ENCODE results near the gene ASB7. TPM values are rescaled to one million over a fixed set of nuclear protein-coding genes. Genes with fewer than 3 reads are reported as not detected.

ASB7 gene
- total RNA-seq, 6 experiments from 2014 or later, result 10.2 to 12.5 (median 11.5) TPM

GRCh38 chr15:100695048-100695447 lies 92.7 kb downstream of the ASB7 start:
- H3K36me3 Mint-ChIP-seq (ENCODE audit: low read depth), result peaks cover 13% of the 10 kb centered on the region; the same call in 1 of the 2 replicates

GRCh38 chr15:100696452-100696851 lies 94.1 kb downstream of the ASB7 start:
- Mint-ChIP-seq H3K36me3 (ENCODE audit: low read depth) (peaks cover 13% of the 10 kb centered on the region; the same call in 1 of the 2 replicates), H3K27me3 (ENCODE audit: insufficient read depth) (peaks cover 10% of the 10 kb centered on the region), H3K4me1 (ENCODE audit: low read depth) (peaks cover 25% of the 10 kb centered on the region), H3K9me3 (no peaks in the 10 kb centered on the region), H3K4me3 (no peak overlapping the region), H3K27ac (no peak overlapping the region)
- no peak for DNase-seq
- no peak for TF ChIP-seq CTCF (IDR thresholded peaks at IDR 0.05)

More at GRCh38 chr15:100695048-100695447, 92.7 kb downstream of the ASB7 start:
- TF ChIP-seq CTCF (IDR thresholded peaks at IDR 0.05), result no peak
- H3K27me3 Mint-ChIP-seq (ENCODE audit: insufficient read depth), result peaks cover 10% of the 10 kb centered on the region
- H3K9me3 Mint-ChIP-seq, result no peaks in the 10 kb centered on the region
- no peak overlapping the region for H3K4me3 Mint-ChIP-seq
- DNase-seq, result no peak
- H3K27ac Mint-ChIP-seq, result no peak overlapping the region
- peaks cover 34% of the 10 kb centered on the region for H3K4me1 Mint-ChIP-seq (ENCODE audit: low read depth)

Other genes with a start within 250 kb of the ASB7 start
- gene CERS3, start 73.6 kb upstream of the ASB7 start, total RNA-seq (2021; fragmentation: NEBNext Ultra II Directional; extraction: Animal tissue kit (Norgen Biotek cat#: 25700)), result not detected
- gene LINS1, start 405 bp upstream of the ASB7 start, total RNA-seq (2021; fragmentation: NEBNext Ultra II Directional; extraction: Animal tissue kit (Norgen Biotek cat#: 25700)), result 10 to 100 TPM in 1 of 6 experiments, 1 to 10 TPM in 5; 7.2 to 11.9 (median 7.4) TPM

All from HFFc6 (cell line).